Measurements from ENCODE around the gene ROBO1.

- no peak for TF ChIP-seq CTCF (conservative IDR thresholded peaks at IDR 0.05; ENCODE audit: low read depth, low read length)
- no peak for TF ChIP-seq EZH2 (IDR thresholded peaks at IDR 0.05; ENCODE audit: borderline replicate concordance, low read depth, low read length, poor library complexity, severe bottlenecking)
Measured at GRCh38 chr3:79421273-79421672, 346.5 kb downstream of the ROBO1 start.

Measured in A673 (cell line).